ENCODE measurements around the gene IQSEC1.
A peak's percentile ranks its signal among the peaks of the same experiment; 100 is the strongest.

The IQSEC1 gene

DNA sequence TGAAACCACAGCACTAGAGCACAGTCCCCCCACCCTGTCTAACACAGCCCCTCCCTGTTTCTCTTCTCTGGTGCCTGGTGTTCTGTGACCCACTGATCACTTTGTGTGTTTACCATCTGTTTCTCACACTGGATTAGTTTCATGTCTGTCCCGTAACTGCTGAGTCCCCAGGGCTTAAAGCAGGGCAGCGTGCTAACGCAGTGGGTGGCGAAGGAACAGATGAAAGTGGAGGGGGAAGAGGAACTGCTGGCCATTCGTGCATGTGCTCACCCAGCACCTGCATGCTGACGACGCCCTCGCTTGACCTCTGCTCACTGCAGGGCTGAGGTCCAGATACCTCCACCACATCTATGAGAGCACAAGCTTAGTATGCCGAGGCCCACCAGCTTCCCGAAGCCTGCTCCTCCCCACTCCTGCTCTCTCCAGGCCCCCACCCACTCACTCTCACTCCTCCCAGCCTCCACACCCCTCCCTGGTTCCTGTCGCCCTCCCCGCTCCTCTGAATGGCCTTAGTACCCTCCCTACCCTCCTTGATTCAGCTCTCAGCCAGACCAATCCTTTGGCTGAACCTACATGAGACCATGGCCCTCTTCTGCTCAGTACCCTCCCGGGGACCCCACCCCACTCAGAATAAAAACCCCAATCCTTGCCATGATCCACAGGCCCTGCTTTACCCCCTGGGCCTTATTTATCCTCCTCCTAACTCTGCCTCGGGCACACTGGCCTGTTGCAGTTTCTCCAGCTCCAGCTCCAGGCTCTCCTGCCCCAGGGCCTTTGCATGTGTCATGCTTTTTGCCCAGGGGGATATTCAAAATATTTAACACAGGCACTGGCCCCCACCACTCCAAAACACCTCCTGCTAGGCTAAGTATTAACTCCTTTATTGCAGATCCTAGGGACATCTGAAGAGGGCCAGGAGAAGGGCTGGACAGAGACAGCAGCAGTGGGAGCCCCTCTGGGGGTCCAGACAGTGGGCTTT lies 15.1 kb upstream of the IQSEC1 start:
- DNase-seq (ENCODE audit: low read depth) = peak; percentile 91
- TF ChIP-seq, protein P1, sequence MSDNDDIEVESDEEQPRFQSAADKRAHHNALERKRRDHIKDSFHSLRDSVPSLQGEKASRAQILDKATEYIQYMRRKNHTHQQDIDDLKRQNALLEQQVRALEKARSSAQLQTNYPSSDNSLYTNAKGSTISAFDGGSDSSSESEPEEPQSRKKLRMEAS (IDR thresholded peaks at IDR 0.05; ENCODE audit: low read depth, low read length) = peak; percentile 98
- peak; percentile 94 for TF ChIP-seq MYC (IDR thresholded peaks at IDR 0.05; ENCODE audit: low read depth, low read length)
- TF ChIP-seq, protein P2, sequence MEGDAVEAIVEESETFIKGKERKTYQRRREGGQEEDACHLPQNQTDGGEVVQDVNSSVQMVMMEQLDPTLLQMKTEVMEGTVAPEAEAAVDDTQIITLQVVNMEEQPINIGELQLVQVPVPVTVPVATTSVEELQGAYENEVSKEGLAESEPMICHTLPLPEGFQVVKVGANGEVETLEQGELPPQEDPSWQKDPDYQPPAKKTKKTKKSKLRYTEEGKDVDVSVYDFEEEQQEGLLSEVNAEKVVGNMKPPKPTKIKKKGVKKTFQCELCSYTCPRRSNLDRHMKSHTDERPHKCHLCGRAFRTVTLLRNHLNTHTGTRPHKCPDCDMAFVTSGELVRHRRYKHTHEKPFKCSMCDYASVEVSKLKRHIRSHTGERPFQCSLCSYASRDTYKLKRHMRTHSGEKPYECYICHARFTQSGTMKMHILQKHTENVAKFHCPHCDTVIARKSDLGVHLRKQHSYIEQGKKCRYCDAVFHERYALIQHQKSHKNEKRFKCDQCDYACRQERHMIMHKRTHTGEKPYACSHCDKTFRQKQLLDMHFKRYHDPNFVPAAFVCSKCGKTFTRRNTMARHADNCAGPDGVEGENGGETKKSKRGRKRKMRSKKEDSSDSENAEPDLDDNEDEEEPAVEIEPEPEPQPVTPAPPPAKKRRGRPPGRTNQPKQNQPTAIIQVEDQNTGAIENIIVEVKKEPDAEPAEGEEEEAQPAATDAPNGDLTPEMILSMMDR (IDR thresholded peaks at IDR 0.05; ENCODE audit: low read depth, low read length) = no peak
- no peak for TF ChIP-seq POLR2A (IDR thresholded peaks at IDR 0.05; ENCODE audit: extremely low read depth, insufficient read length)
- H3K4me3 ChIP-seq (ENCODE audit: low read depth, low read length) = no peak overlapping the region

DNA sequence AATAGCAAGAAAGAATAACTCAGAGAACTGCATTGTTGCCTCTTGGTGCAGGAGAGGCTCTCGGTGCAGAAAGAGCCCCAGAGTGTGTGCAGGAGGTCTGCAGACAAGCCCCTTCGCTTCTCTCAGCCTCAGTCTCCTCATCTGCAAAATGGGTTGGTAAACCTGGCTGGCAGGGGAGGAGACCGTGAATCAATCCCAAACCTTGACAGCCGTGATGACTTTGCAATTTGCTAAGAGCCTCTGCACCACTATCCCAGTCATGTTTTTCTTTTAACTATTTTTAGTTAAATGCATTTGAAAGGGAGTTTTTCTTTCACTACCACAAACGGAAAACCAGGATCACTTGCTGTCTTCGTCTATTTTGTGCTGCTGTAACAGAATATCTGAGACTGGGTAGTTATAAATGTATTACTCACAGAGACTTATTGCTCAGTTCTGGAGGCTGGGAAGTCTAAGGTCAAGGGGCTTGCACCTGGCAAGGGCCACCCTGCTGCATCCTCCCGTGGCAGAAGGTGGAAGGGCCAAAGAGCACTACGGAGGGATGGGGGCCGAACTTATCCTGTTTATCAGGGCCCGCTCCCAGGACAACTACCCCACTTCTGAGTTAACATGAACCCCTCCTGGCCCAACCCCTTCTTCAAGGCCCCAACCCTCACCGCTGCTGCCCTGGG lies 14.2 kb upstream of the IQSEC1 start:
- TF ChIP-seq, protein P1 (IDR thresholded peaks at IDR 0.05; ENCODE audit: low read depth, low read length) = no peak
- TF ChIP-seq MYC (IDR thresholded peaks at IDR 0.05; ENCODE audit: low read depth, low read length) (no peak), POLR2A (IDR thresholded peaks at IDR 0.05; ENCODE audit: extremely low read depth, insufficient read length) (no peak)
- TF ChIP-seq, protein P2 (IDR thresholded peaks at IDR 0.05; ENCODE audit: low read depth, low read length) = no peak
- no peak overlapping the region for H3K4me3 ChIP-seq (ENCODE audit: low read depth, low read length)
- peak; percentile 55 for DNase-seq (ENCODE audit: low read depth)

DNA sequence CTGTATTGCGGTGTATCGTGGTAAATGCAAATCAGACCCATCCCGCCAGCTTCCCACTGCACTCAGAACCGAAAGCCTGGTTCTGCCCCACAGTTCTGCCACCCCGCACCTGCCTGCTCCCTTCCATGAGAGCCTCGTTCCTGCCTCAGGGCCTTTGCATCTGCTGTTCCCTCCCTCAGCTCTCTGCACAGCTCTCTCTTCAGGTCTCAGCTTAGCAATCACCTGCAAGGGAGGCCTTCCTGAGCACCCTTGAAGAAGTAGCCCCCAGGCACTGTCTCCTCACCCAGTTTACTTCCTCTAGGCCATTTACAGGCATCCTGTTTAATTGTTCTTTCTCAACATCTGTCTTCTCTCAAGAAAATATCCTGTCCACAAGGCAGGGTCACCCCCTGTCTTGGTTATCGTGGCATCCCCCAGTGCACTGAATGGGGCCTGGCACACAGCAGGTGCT lies 13.3 kb upstream of the IQSEC1 start:
- DNase-seq (ENCODE audit: low read depth) = peak; percentile 80
- TF ChIP-seq, protein P1 (IDR thresholded peaks at IDR 0.05; ENCODE audit: low read depth, low read length) = peak; percentile 47; the same call in 1 of the 2 replicates
- peak; percentile 36; the same call in 1 of the 2 replicates for TF ChIP-seq MYC (IDR thresholded peaks at IDR 0.05; ENCODE audit: low read depth, low read length)
- TF ChIP-seq, protein P2 (IDR thresholded peaks at IDR 0.05; ENCODE audit: low read depth, low read length) = no peak
- H3K4me3 ChIP-seq (ENCODE audit: low read depth, low read length) = no peak overlapping the region

DNA sequence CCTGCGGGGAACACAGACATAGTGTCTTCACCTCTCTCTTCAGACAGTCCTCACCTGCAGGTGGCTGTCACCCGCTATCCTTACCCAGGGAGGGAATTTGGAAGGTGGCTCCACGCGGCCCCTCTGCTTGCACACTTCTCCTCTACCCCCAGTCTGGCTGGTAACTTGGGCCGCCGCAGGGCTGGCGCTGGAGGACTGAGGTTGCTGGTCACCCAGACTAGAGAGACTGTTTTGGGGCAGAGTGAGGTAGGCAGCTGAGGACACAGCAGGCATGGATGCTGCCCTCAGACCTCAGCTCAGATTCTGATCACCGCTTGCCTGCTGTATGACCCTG lies 12.6 kb upstream of the IQSEC1 start:
- TF ChIP-seq, protein P1 (IDR thresholded peaks at IDR 0.05; ENCODE audit: low read depth, low read length) = no peak
- no peak for TF ChIP-seq MYC (IDR thresholded peaks at IDR 0.05; ENCODE audit: low read depth, low read length)
- TF ChIP-seq POLR2A (IDR thresholded peaks at IDR 0.05; ENCODE audit: extremely low read depth, insufficient read length) = no peak
- TF ChIP-seq, protein P2 (IDR thresholded peaks at IDR 0.05; ENCODE audit: low read depth, low read length) = no peak
- no peak for DNase-seq (ENCODE audit: low read depth)
- no peak overlapping the region for H3K4me3 ChIP-seq (ENCODE audit: low read depth, low read length)

DNA sequence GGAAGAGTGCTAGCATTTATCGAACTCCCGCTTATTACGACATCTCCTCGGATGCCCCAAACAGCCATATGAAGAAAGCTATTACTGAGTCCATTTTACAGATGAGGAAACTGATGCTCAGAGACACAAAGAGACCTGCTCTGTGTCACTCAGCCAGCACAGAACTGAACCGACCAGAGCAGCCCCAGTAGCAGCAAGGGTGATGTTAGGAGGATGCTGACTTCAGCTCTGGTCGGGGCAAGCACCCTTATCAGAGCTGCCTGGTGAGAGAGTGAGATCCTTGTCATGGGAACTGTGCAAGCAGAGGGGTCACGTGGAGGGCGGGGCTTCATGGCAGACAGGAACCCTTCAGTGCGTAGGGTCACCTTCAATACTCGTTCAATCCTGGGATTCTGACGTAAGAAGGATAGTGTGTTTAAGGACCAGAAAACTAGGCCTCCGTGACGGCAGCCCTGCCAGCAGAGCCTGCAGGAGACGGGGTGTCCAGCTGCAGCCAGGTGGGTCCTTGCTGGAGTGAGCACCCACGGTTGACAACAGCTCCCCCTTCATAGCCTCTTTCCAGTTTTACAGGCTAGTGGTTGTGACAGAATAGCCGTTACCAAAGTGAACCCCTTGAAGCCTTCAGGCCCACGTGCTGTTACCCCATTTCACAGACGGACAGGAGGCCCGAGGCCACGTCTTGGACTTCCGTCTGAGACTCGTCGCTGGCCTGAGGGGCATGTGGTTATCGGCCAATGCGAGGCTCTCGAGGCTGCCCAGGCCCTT lies 12.0 kb upstream of the IQSEC1 start:
- peak; percentile 29 for DNase-seq (ENCODE audit: low read depth)
- H3K4me3 ChIP-seq (ENCODE audit: low read depth, low read length) = no peak overlapping the region
- TF ChIP-seq MYC (IDR thresholded peaks at IDR 0.05; ENCODE audit: low read depth, low read length) (no peak), POLR2A (IDR thresholded peaks at IDR 0.05; ENCODE audit: extremely low read depth, insufficient read length) (no peak)
- TF ChIP-seq, protein P2 (IDR thresholded peaks at IDR 0.05; ENCODE audit: low read depth, low read length) = no peak
- TF ChIP-seq, protein P1 (IDR thresholded peaks at IDR 0.05; ENCODE audit: low read depth, low read length) = no peak
